ENCODE data around the gene PNMA6E. TPM values are rescaled to one million over a fixed set of nuclear protein-coding genes. Genes with fewer than 3 reads are reported as not detected.

The PNMA6E gene
- total RNA-seq, 4 donors from 2014 or later: not detected

- no peaks in the 10 kb centered on the region for H3K27me3 ChIP-seq
- DNase-seq (ENCODE audit: low spot score in 2 of 2): no peak
- H3K4me1 ChIP-seq: no peaks in the 10 kb centered on the region
- no peak overlapping the region for H3K27ac ChIP-seq
- H3K9me3 ChIP-seq: no peaks in the 10 kb centered on the region
- no peak for TF ChIP-seq CTCF (IDR thresholded peaks at IDR 0.05)
- TF ChIP-seq POLR2A (IDR thresholded peaks at IDR 0.05): no peak
- TF ChIP-seq EP300 (IDR thresholded peaks at IDR 0.05): no peak
- H3K4me3 ChIP-seq: no peak overlapping the region
- H3K36me3 ChIP-seq: peaks cover 0 to 17% (median 0%) of the 10 kb centered on the region in 3 donors
- whole genome bisulfite sequencing, 2 donors: 70 to 82% methylated on average over 6 to 8 of the region's 8 CpGs
These were observed 22.5 kb upstream of the PNMA6E start for GRCh38 chrX:153423652-153424051.

- H3K4me1 ChIP-seq: no peaks in the 10 kb centered on the region
- no peak for DNase-seq (ENCODE audit: low spot score in 2 of 2)
- H3K27me3 ChIP-seq: no peaks in the 10 kb centered on the region
- WGBS, 2 donors: 87 to 91% methylated on average over 9 to 16 of the region's 18 CpGs
- H3K9me3 ChIP-seq: no peaks in the 10 kb centered on the region
- no peak overlapping the region for H3K4me3 ChIP-seq
- peaks cover 0 to 17% (median 0%) of the 10 kb centered on the region in 3 donors for H3K36me3 ChIP-seq
- H3K27ac ChIP-seq: no peak overlapping the region
- no peak for TF ChIP-seq CTCF (IDR thresholded peaks at IDR 0.05)
- no peak for TF ChIP-seq POLR2A (IDR thresholded peaks at IDR 0.05)
- TF ChIP-seq EP300 (IDR thresholded peaks at IDR 0.05): no peak
These were observed 20.7 kb upstream of the PNMA6E start for GRCh38 chrX:153421856-153422255.

GRCh38 chrX:153420851-153421599 lies 19.9 kb upstream of the PNMA6E start:
- H3K4me3 ChIP-seq: no peak overlapping the region
- TF ChIP-seq CTCF (IDR thresholded peaks at IDR 0.05) (no peak), EP300 (IDR thresholded peaks at IDR 0.05) (no peak), POLR2A (IDR thresholded peaks at IDR 0.05) (no peak)
- no peaks in the 10 kb centered on the region for H3K9me3 ChIP-seq
- WGBS, 2 donors: 89 to 97% methylated on average over 22 to 78 of the region's 91 CpGs
- H3K36me3 ChIP-seq: peaks cover 0 to 17% (median 0%) of the 10 kb centered on the region in 3 donors
- no peak for DNase-seq (ENCODE audit: low spot score in 2 of 2)
- H3K27me3 ChIP-seq: no peaks in the 10 kb centered on the region
- H3K27ac ChIP-seq: no peak overlapping the region
- no peaks in the 10 kb centered on the region for H3K4me1 ChIP-seq

GRCh38 chrX:153417637-153418036 lies 16.5 kb upstream of the PNMA6E start:
- no peaks in the 10 kb centered on the region for H3K4me1 ChIP-seq
- H3K36me3 ChIP-seq: peaks cover 0 to 17% (median 0%) of the 10 kb centered on the region in 3 donors
- TF ChIP-seq EP300 (IDR thresholded peaks at IDR 0.05): no peak
- TF ChIP-seq POLR2A (IDR thresholded peaks at IDR 0.05): no peak
- no peak for TF ChIP-seq CTCF (IDR thresholded peaks at IDR 0.05)
- no peaks in the 10 kb centered on the region for H3K27me3 ChIP-seq
- WGBS, 2 donors: 84 to 85% methylated on average over 8 of the region's 8 CpGs
- no peak for DNase-seq (ENCODE audit: low spot score in 2 of 2)
- no peak overlapping the region for H3K27ac ChIP-seq
- H3K4me3 ChIP-seq: no peak overlapping the region
- H3K9me3 ChIP-seq: no peaks in the 10 kb centered on the region

GRCh38 chrX:153416781-153417450 lies 15.8 kb upstream of the PNMA6E start:
- Histone ChIP-seq H3K27me3 (no peaks in the 10 kb centered on the region), H3K4me3 (no peak overlapping the region), H3K4me1 (peaks cover 0 to 6% (median 0%) of the 10 kb centered on the region in 4 donors), H3K9me3 (no peaks in the 10 kb centered on the region), H3K36me3 (peaks cover 0 to 15% (median 0%) of the 10 kb centered on the region in 3 donors), H3K27ac (no peak overlapping the region)
- 43 to 55% methylated on average over 6 to 12 of the region's 12 CpGs for WGBS, 2 donors
- no peak for TF ChIP-seq EP300 (IDR thresholded peaks at IDR 0.05)
- no peak for TF ChIP-seq CTCF (IDR thresholded peaks at IDR 0.05)
- TF ChIP-seq POLR2A (IDR thresholded peaks at IDR 0.05): no peak
- DNase-seq (ENCODE audit: low spot score in 2 of 2): no peak
